Stimulated activated CD4-positive, alpha-beta T cell treated with anti-CD3 and anti-CD28 coated beads, Interleukin-15, amount 100 ng/mL, for 1 hour (primary cell): ENCODE data around the gene ACTG1.

Experiments used
- DNase-seq, 2 donors: peaks; one replicate each; pipeline ENCODE4 v3.0.0-alpha.2; 2020; ENCODE audit warnings: low read depth in 1 of 2, low spot score in 1 of 2

The ACTG1 gene

GRCh38 chr17:81512562-81513371 lies at the start of gene ACTG1:
TSS of gene ACTG1 (minus strand) at chr17:81512799. CDS start at chr17:81512354, 445 bp downstream.
- peak; percentile 84 to 91 for DNase-seq

- no peak for DNase-seq
Measured at GRCh38 chr17:81561494-81561885, 48.9 kb upstream of the ACTG1 start.

GRCh38 chr17:81558941-81559806 lies 46.6 kb upstream of the ACTG1 start:
- no peak for DNase-seq

DNA sequence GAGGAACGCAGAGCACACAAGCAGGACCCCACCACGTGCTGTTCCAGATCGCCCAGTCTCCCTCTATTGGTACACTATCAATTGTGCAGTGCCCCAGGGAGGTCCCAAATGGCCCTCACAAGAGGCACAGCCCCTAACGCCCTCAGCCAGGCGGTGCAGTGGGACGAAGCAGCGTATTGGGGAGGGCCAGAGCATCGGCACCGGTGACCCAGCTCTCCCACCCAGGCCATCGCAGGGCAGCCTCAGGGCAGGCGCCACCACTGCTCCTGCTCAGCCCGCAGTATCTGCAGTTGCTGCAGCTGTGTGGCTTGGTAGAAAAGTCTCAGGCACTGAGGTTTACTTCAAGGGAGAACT lies 45.5 kb upstream of the ACTG1 start:
- DNase-seq, result no peak

DNA sequence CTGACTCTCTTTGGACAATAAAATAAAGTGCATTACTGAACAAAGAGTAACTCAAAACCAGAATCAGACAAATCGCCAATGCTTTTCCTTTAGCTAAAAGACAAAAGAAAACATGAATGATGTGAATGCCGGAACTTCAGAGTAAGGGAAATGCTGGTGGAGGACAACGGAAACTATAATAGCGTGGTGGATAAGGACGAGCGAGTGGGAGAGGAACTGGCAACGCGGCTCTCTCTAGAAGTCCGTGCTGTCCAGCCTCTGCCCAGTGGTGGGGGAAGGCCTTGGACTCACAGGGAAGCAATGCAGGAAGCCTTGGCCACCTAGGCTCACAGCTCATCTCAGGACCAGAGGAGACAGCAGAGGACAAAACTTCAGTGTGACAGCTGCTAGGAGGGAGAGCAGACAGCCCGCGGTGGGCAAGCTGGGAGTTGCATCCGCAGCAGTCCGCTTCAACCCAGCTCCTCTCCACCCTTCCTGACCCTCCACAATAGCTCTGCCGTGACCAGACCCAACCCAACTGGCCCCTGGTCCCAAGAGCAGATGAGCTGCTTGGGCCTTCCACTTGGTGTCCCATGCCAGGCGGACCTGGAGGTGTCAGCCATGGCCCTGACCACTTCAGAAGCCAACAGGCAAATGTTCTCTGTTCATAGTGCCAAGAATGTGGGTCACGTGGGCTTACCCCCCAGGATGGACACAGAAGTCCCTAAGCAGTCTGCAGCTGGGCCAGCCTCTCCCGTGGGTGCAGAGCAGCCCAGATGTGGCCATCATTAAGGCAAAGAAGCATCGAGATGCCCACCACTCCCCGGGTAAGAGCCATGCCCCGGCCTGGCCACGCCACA lies 44.9 kb upstream of the ACTG1 start:
- no peak for DNase-seq

- DNase-seq, result no peak
Measured at GRCh38 chr17:81556863-81557262, 44.3 kb upstream of the ACTG1 start.

DNA sequence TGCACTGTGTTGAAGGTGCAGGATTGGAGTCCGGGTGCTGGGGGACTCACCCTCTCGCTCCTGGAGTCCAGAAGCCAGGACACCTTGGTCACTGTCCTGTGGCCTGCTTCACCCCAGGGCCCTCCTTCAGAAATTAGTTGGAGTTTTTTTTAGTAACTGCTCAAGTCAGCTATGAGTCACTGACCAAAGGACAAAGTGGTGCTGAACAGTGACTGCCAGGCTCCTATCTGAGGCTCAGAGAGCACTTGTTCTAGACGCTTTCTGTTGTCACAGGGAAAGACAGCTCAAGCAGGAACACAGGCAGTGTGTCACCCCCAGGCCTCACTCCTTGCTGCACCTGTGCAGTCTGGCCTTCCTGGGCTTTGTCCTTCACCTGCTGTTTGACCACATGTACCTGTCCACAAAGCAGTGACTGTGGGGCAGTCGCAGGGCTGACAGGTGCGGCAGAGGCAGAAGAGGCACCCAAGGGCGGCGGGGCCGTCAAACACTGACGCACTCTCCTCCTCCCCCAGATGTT lies 43.6 kb upstream of the ACTG1 start:
- no peak for DNase-seq

DNA sequence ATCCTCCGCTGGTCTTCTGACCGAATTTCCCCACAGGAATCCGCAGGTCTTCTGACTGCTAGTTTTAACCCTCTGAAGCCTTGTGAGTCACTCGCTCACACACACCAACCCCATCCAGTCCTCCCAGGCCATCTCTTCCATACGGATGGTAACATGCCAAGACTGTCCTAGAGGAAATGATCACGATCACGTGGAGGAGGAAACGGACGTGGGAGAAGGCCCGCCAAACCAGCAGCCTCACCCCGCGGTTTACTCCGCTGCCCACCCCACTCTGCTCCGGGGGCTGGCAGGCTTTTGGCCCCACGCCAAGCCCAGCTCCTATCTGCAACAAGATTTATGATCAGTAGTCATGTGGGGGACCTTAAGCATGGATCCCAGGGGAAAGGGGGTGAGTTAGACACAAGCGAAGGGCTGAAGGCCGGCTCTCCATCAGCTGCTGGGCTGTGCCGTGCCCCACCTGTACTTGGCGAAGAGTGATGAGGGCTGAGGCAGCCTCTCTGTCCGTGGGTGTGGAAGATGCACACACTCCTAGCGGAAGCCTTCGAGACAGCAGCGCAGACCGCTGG lies 41.1 kb upstream of the ACTG1 start:
- no peak for DNase-seq

DNA sequence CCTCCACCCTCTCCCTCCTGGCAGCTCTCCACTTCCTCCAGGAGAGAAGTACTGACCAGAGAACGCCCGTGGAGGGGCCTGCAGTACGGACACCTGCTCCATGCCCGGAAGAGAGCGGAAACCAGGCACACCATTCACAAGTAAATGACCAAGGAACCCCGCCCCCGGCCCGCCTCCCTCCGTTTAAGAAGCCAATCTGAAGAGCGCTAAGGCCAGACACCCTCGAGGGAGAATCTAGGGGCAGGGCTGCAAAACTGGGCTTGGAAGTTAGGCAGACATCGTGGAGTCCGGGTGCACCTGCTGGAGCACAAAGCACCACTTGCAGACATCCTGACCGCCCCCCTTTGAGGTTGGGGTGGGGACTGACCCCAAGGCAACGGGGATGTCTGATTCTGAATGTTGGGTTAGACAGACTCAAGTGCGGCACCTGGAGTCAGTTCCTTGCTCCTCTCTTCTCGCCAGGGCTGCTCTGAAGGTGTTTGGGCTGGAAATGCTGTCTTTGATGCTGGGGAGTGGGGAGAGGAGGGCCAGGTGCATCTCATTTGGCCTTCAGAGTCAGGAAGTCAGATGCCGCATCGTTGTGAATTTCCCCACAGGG lies 40.5 kb upstream of the ACTG1 start:
- DNase-seq, result peak; percentile 59

GRCh38 chr17:81552244-81553017 lies 39.8 kb upstream of the ACTG1 start, which contains the start of gene FAAP100:
TSS of gene FAAP100 (minus strand) at chr17:81552353. CDS start at chr17:81552330, 23 bp downstream.
- peak; percentile 66 to 76 for DNase-seq

DNA sequence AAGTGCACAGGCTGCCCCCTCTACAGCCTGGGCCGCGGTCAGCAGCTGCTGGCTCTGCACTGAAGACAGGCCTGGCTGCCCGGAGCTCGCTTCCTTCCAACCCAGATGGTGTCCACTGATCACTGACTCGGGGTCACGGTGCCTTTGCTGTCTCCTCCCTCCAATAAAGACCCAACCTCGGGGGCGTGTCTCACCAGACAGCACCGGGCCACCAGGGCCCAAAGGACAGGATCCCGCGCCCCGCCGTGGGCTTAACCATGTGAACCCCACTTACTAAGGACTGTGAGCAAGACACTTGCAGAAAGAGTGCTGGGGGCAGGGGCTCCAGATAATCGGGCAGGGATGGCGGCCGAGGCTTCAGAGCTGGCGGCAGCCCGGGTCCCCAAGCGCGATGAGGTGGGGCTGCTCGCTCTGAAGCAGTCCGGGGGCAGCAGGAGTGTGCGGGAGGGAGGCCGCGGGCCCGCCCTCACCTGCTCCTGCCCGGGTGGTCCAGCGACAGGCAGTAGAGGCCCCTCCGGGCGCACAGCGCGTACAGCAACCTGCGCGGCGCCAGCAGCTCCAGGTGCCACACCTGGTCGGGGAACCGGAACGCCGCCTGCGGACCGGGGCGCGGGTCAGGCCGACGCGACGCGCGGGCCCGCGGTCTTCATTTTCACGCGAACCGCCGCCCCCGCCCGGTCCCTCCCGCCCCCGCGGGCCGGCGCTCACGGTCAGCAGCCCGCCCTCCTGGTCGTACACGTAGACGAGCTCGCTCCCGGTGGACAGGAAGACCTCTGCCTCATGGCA lies 39.1 kb upstream of the ACTG1 start:
- no peak for DNase-seq

GRCh38 chr17:81550830-81551457 lies 38.3 kb upstream of the ACTG1 start:
- no peak for DNase-seq

GRCh38 chr17:81550285-81550684 lies 37.7 kb upstream of the ACTG1 start:
- DNase-seq, result no peak

DNA sequence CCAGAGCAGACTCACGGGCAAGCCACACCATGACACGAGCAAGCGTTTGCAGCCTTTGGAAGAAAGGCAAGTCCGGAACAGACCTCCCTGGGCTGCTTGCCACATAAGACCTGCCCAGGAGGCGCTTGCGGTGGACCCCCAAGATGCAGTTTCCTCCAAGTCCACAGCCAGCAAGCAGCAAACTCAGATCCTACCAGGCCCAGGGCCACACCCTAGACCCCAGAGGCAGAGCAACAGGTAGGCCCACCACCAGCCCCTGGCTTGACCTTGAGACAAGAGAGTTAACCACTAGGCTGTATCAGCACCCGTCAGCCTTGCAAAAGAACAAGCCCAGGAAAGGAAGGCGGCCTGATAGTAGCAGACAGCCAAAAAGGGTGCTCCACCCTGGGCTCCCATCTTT lies 37.2 kb upstream of the ACTG1 start:
- DNase-seq, result no peak

DNA sequence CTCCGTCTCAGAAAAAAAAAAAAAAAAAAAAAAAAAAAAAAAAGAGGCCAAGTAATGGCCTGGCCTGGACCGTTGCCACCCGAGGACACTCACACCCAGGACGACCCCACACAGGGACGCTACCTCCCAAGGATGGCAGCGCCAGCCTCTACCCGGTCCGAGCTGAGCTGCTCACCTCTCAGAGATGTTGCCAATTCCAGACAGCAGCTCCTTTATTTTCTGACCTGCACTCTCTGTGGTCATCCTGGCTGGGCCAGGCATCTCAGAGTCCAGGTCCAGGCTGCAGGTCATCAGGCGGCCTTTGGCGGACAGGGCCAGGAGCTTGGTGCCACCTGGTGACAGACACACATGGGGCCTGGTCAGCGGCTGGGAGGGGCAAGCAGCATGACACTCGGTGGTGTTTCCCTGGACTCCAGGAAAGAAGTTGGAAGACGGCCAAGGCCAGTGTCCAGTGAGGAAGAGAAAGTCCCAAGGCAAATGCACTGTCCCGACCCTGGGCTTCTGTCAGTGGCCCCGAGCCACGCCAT lies 36.5 kb upstream of the ACTG1 start:
- DNase-seq, result no peak

DNA sequence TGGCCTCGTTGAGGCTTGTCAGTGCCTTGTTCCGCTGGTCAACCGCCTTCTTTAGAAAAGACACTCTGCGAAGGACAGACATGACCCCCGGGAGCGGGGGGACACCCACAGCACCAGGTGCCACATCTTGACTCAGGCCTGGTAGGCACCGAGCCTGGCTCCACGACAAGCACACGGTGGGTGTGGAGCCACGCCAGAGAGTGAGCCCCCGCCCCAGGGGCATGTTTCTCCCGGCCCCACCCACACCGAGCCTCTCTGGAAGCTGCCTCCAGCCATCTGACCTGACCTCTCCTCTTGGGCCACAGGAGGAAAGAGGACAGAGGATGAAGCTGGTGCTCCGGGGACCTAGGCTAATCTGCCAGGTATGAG lies 35.0 kb upstream of the ACTG1 start:
- DNase-seq, result no peak

DNA sequence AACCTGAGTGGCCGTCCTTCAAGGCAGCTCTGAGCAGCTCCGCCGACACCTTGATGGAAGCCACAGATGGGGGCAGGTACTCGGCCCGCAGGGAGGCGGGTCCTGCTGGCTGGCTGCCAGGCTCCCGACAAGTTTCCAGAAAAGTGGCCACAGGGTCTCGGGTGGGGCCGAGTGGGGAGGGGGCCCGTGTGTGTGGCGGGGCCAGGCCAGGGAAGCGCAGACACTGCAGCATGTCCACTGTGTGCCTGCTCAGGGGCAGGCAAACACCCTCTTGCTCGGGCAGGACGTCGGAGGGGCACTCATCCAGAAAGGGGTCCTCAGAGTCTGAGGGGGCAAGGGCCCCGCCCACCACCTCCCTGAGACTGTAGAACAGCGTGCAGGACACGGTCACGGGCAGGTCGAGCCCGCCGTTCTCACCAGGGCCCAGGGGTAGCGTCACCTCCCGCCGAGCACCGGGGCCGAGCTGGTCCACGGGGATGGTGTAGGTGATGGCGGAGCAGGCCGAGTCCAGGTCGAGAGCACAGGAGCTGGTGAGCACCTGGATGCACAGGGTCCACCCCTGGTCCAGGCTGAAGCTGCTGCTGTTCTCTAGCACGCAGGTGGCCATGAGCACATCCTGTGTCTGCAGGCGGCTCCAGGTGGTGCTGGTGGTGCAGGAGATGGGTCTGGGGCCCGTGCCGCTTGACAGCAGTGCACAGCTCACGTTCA lies 34.5 kb upstream of the ACTG1 start:
- DNase-seq, result no peak
